ENCODE data around the gene ZBTB42. TPM values are rescaled to one million over a fixed set of nuclear protein-coding genes. Genes with fewer than 3 reads are reported as not detected.

Gene ZBTB42
- total RNA-seq, 4 donors from 2014 or later: 5.9 to 24.3 (median 11.7) TPM

- H3K4me1 ChIP-seq: peaks cover 12 to 32% (median 27%) of the 10 kb centered on the region in 4 donors
- no peaks in the 10 kb centered on the region for H3K9me3 ChIP-seq
- intact Hi-C loops (cut with DNase I; ENCODE audit: low total_unique reads) (loop anchor here (5.0 kb wide), 1 partner anchor 36 kb away; no protein-coding TSS in a partner anchor), in situ Hi-C loops (cut with MboI; ENCODE audit: low pct_ligation_motif_present in 1 of 4, low pct_unique_long_range_greater_than_20kb in 1 of 4, low sequenced_read_pairs in 3 of 4) (loop anchor here (5.0 to 10.0 kb wide), 2 partner anchors 56 to 58 kb away; no protein-coding TSS in a partner anchor)
- TF ChIP-seq EP300 (IDR thresholded peaks at IDR 0.05; ENCODE audit: low read depth) (no peak), POLR2A (IDR thresholded peaks at IDR 0.05) (no peak)
- TF ChIP-seq, protein P1, sequence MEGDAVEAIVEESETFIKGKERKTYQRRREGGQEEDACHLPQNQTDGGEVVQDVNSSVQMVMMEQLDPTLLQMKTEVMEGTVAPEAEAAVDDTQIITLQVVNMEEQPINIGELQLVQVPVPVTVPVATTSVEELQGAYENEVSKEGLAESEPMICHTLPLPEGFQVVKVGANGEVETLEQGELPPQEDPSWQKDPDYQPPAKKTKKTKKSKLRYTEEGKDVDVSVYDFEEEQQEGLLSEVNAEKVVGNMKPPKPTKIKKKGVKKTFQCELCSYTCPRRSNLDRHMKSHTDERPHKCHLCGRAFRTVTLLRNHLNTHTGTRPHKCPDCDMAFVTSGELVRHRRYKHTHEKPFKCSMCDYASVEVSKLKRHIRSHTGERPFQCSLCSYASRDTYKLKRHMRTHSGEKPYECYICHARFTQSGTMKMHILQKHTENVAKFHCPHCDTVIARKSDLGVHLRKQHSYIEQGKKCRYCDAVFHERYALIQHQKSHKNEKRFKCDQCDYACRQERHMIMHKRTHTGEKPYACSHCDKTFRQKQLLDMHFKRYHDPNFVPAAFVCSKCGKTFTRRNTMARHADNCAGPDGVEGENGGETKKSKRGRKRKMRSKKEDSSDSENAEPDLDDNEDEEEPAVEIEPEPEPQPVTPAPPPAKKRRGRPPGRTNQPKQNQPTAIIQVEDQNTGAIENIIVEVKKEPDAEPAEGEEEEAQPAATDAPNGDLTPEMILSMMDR (IDR thresholded peaks at IDR 0.05): no peak
- H3K27ac ChIP-seq: no peak overlapping the region
- 50 to 86% methylated on average over 2 to 15 of the region's 22 CpGs for WGBS, 2 donors (ENCODE audit: low coverage in 1 of 2)
- no peak for DNase-seq
- no peaks in the 10 kb centered on the region for H3K27me3 ChIP-seq
- H3K4me3 ChIP-seq: no peak overlapping the region
- H3K36me3 ChIP-seq: no peaks in the 10 kb centered on the region
These were observed 22.1 kb downstream of the ZBTB42 start for GRCh38 chr14:104822821-104823615.

- in situ Hi-C loops (cut with MboI; ENCODE audit: low pct_ligation_motif_present in 1 of 4, low pct_unique_long_range_greater_than_20kb in 1 of 4, low sequenced_read_pairs in 3 of 4) (loop anchor here (5.0 to 10.0 kb wide), 2 partner anchors 57 to 60 kb away; no protein-coding TSS in a partner anchor), intact Hi-C loops (cut with DNase I; ENCODE audit: low total_unique reads) (loop anchor here (5.0 kb wide), 1 partner anchor 37 kb away; no protein-coding TSS in a partner anchor)
These were observed 23.6 kb downstream of the ZBTB42 start for GRCh38 chr14:104824353-104824997.

GRCh38 chr14:104826189-104826860 is 25.4 kb downstream of the ZBTB42 start:
- in situ Hi-C loops (cut with MboI; ENCODE audit: low pct_ligation_motif_present in 1 of 4, low pct_unique_long_range_greater_than_20kb in 1 of 4, low sequenced_read_pairs in 3 of 4): loop anchor here in 2 of 4 donors (10.0 kb wide), 1 partner anchor 62 kb away; no protein-coding TSS in a partner anchor
- peak overlapping the region; percentile 39 to 74 (median 53) for H3K4me3 ChIP-seq
- 4% methylated on average over 12 of the region's 54 CpGs; no CpG with 5 or more reads in 1 of the 2 donors for WGBS, 2 donors (ENCODE audit: low coverage in 1 of 2)
- no peaks in the 10 kb centered on the region for H3K9me3 ChIP-seq
- H3K36me3 ChIP-seq: no peaks in the 10 kb centered on the region
- peak overlapping the region; percentile 57 to 65 (median 61) for H3K27ac ChIP-seq
- intact Hi-C loops (cut with DNase I; ENCODE audit: low total_unique reads): loop anchor here (5.0 kb wide), 1 partner anchor 59 kb away; no protein-coding TSS in a partner anchor
- no peaks in the 10 kb centered on the region for H3K27me3 ChIP-seq
- DNase-seq: peak; percentile 95
- H3K4me1 ChIP-seq: peaks cover 12 to 26% (median 23%) of the 10 kb centered on the region in 4 donors
- TF ChIP-seq, protein P1 (IDR thresholded peaks at IDR 0.05): peak; percentile 40 to 95 (median 82)
- TF ChIP-seq EP300 (IDR thresholded peaks at IDR 0.05; ENCODE audit: low read depth): no peak
- peak in 2 of 3 donors; percentile 61 to 70 for TF ChIP-seq POLR2AphosphoS5 (IDR thresholded peaks at IDR 0.05)
- no peak for TF ChIP-seq POLR2A (IDR thresholded peaks at IDR 0.05)

More at GRCh38 chr14:104824353-104824997, 23.6 kb downstream of the ZBTB42 start:
- peaks cover 12 to 33% (median 27%) of the 10 kb centered on the region in 4 donors for H3K4me1 ChIP-seq
- no peak for DNase-seq
- no peaks in the 10 kb centered on the region for H3K9me3 ChIP-seq
- H3K27ac ChIP-seq: no peak overlapping the region
- WGBS, 2 donors (ENCODE audit: low coverage in 1 of 2): 90 to 92% methylated on average over 2 of the region's 2 CpGs
- no peak for TF ChIP-seq POLR2AphosphoS5 (IDR thresholded peaks at IDR 0.05)
- TF ChIP-seq EP300 (IDR thresholded peaks at IDR 0.05; ENCODE audit: low read depth): no peak
- TF ChIP-seq, protein P1 (IDR thresholded peaks at IDR 0.05): no peak
- TF ChIP-seq POLR2A (IDR thresholded peaks at IDR 0.05): no peak
- no peaks in the 10 kb centered on the region for H3K36me3 ChIP-seq
- H3K4me3 ChIP-seq: no peak overlapping the region
- no peaks in the 10 kb centered on the region for H3K27me3 ChIP-seq

All from transverse colon (tissue), 4 donors.